ENCODE data around the gene C14orf119.

C14orf119 gene

GRCh38 chr14:23126548-23127278, 31.4 kb downstream of the C14orf119 start:
- no peak for DNase-seq (ENCODE audit: low spot score)

DNA sequence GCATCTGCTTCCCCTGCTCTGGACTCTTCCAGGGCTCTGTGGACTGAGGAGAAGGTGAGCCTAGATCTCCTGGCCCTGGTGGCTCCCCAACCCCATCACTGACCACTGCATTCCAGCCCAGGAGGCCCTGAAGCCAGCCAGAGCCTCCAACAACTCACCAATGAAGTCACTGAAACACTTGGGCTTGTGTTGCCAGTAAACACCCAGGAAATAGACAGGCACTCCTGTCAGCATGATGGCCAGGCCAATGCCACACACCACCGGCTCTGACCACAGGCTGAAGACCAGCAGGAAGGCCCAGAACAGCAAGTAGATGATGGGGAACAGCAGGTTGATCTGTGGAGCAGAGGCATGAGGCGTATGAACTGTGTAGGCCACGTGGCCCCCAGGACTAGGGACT, 32.6 kb downstream of the C14orf119 start:
- no peak for DNase-seq (ENCODE audit: low spot score)

GRCh38 chr14:23128969-23129758, 33.9 kb downstream of the C14orf119 start:
- no peak for DNase-seq (ENCODE audit: low spot score)

- no peak for DNase-seq (ENCODE audit: low spot score)
Observed at GRCh38 chr14:23129759-23130316, 34.5 kb downstream of the C14orf119 start.

DNA sequence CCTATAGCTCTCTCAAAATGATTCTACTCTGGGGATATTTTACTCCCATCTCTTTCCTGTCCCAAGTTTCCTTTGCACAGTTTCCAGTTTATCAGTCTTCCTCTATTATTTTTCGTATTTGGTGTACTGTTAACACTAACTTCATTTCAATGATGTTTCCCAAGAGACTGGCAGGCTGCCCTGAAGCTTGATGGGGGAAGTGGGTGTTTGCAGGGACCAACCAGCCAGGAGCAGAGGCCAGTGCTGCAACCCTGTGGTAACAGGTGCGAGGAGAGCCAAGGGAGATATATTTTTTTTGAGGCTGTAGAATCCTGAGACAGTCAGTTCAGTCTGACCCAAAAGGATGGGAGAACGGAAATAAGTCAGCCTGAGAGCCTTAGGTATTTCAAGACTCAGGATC, 35.6 kb downstream of the C14orf119 start:
- DNase-seq (ENCODE audit: low spot score) = no peak

DNA sequence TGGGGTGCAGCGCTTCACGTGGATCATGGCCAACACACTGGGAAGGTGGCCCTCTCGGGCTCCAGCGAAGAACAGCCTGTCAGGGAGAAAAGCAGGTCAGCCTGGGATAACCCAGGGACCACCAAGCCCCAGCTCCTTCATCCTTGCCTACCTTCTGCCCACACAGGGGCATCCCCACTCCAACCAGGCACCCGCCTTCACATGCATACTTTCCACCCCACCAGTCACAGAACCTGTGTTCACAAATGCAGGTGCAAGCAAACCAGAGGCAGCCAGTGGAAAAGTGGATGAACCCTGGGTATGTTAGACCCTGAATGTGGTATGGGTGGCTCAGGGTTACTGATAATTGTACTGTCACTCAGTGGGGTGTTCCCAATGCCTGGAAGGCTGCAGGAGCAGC, 36.2 kb downstream of the C14orf119 start:
- DNase-seq (ENCODE audit: low spot score) = no peak

DNA sequence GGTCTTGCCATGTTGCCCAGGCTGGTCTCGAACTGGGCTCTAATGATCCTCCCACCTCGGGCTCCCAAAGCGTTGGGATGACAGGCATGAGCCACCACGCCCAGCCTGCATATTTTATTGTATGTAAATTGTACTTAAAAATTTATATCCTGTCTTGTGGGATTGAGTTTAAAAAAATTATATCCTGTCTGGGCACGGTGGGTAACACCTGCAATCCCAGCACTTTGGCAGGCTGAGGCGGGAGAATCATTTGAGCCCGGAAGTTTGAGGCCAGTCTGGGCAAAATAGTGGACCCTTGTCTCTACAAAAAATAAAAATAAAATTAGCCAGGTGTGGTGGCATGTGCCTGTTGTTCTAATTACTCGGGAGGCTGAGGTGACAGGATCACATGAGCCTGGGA, 37.7 kb downstream of the C14orf119 start:
- DNase-seq (ENCODE audit: low spot score) = no peak

GRCh38 chr14:23136566-23137133, 41.3 kb downstream of the C14orf119 start:
- DNase-seq (ENCODE audit: low spot score) = no peak

DNA sequence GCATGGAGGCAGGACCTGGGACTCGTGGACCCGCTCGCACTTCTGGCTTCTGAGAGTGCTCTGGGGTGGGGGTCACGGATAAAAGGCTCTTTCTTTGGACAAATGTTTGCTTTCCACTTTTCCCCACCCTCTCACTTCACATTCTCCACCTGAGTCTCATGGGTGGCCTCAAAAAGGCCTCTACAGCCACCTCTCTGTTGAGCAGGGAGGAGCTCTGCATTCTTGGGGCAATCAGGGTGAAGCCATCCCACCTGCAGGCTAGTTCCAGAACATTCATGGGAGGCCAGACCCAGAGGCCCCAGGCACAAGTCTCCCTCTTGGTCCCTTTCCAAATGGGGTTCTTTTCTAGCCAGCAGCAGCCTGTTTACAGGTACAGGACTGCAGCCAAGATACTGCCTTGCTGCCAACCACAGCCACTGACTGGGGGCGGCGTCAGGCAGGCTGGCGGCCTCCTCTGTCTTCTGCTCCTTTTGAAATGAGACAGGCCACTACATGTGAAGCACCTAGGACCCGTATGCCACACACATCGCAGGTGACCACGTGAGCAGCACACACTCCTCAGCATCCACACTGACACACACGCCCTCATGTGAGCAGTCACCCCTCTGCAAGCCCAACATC, 42.0 kb downstream of the C14orf119 start:
- no peak for DNase-seq (ENCODE audit: low spot score)

DNA sequence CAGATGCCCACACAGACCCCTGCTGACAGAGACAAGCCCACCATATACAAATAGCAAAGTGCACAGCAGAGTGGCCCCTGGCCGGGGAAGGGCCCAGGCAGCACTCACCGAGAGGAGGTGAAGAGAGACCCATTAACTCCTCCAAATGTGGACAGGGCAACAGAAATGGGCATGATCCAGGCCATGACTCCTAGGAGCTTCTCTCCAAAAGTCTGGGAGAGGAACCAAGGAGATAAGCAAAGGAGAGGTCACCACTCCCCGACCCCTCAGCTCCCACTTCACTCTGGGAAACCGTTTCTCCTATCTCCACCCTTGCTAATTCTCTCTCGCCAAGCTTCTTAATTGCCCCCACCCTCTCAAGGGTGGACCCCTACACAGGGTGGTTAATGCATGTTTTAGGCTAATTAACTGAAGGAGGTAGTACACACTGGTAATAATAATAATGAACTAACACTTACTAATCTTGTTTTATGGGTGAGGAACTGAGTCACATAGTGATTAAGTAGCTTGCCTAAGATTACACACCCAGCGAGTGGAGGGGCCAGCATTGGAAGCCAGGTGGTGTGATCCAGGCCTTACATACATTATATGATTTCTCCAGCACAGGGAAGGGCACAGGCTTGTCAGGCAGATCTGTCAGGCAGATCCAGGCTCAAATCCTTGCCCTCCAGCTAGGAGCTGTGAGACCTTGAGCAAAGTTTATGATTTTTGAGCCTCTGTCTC, 42.7 kb downstream of the C14orf119 start:
- no peak for DNase-seq (ENCODE audit: low spot score)

DNA sequence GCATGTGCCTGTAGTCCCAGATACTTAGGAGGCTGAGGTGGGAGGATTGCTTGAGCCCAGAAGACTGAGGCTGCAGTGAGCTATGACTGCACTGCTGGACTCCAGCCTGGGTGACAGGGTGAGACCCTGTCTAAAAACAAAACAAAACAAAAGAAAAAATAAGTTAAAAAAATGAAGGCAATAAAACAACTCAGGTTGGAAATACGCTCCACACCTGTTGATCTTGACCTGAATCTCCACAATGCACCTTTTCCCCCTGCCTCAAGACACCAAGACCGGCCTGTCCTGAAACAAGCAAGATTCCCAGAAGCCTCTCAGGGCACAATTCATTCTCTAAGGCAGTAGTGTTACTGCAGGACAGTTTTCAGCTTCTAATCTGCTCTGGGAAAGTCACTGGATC, 44.6 kb downstream of the C14orf119 start:
- DNase-seq (ENCODE audit: low spot score) = no peak

- no peak for DNase-seq (ENCODE audit: low spot score)
Observed at GRCh38 chr14:23140371-23140770, 45.1 kb downstream of the C14orf119 start.

DNA sequence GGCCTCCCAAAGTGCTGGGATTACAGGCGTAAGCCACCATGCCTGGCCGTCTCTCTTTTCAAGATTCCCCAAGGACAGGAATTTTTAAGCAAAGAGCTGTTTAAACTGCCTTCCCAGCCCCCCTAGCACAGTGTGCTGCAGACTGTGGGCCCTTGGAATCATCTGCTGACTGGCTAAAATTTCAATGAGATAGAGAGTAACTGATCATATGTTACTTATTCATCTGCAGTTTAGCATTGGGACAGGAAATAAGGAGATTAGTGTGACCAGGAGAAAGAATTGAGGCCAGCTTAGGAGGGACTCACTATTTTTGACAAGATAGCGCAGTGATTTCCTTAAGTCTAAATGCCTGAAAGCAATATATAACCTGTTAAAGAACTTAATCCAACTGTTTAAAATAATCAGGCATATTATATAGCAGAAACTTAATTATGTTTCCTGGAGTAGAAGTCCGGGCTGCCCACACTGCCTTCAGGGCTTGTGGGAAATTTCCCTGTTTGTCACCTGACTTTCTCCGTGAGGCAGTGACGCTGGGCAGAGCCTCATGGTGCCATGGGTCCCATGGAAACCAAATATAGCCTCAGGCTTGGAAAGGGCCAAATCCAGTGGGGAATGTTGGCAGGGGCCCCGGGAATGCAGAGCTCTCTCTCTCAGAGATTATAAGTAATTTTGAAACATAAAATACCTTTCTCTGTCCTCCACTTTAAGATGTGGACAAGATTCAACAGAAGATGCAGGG, 46.6 kb downstream of the C14orf119 start:
- DNase-seq (ENCODE audit: low spot score) = no peak

GRCh38 chr14:23142826-23143225, 47.5 kb downstream of the C14orf119 start:
- no peak for DNase-seq (ENCODE audit: low spot score)

DNA sequence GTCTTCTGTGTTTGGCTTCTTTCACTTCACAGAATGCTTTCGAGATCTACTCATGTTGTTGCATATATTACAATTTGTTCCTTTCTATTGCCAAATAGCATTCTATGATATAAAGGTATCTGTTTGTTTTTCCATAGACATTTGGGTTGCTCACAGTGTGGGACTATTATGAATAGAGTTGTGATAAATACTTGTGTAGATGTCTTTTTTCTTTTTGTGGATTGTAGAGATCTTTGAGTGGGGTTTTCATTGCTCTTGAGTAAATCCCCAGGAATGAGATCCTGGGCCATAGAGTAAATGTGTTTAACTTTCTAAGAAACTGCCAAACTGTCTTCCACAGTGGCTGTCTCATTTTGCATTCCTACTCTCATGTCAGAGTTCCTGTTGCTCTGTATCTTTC, 48.6 kb downstream of the C14orf119 start:
- no peak for DNase-seq (ENCODE audit: low spot score)

DNA sequence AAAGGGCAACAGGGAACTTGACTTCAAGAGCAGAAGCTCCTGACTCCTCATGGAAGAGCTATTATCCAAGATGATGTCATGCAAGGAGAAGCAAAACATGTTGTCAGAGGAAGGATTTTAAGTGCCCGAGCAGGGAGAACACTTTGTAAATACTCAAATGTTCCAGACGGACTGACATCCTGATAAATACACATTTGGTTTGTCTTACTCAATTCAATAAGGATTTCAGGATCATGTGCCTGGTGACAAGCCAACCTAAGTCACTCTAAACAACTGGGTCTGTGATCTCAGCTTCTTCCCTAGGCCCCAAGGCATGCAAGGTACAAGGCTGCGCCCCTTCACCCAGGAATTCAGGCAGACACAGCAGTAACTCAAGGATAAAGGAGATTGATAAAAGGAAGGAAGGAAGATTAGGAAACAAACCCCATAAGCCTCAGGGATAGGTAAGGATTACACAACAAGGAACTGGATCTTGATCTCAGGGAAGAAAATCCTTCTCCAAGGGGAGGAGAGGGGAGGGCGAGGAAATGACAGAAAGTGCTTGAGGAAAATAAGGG, 50.6 kb downstream of the C14orf119 start:
- DNase-seq (ENCODE audit: low spot score) = no peak

DNA sequence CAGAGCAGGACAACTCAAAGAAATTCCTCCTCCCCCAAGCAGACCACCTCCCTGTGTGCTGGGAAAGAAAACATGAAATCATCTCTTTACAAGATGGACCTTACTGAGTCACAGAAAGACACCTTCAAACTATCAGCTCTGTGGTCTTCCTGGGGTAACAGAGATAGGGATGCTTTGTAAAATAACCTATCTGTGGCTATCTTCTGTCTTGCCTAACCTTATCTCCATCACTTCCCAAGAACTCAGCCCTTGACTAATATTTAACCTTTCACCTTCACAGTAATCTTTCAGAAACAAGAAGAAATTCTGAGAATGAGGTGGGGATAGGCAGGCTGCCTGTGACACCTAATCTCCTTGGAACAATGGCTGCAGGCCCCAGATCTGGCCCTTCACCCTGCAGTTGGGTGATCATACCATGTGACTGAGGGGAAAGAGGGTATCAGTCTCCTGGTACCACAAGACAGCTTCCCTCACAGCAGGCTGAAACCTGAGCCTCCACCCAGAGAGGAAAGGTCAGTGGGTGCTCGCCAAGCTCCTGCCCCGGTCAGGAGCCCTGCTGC, 51.1 kb downstream of the C14orf119 start:
- no peak for DNase-seq (ENCODE audit: low spot score)

GRCh38 chr14:23146980-23147379, 51.7 kb downstream of the C14orf119 start:
- no peak for DNase-seq (ENCODE audit: low spot score)

- peak; percentile 26 for DNase-seq (ENCODE audit: low spot score)
Observed at GRCh38 chr14:23147676-23148075, 52.4 kb downstream of the C14orf119 start.

- no peak for DNase-seq (ENCODE audit: low spot score)
Observed at GRCh38 chr14:23148591-23149249, 53.4 kb downstream of the C14orf119 start.
